GM19438 (cell line): ENCODE data around the gene NUDT3.
"Not testable (repeated sequence)": the region's sequence is repeated elsewhere in the genome, so short reads cannot be mapped to it uniquely, and the experiment has no call there.

ENCODE experiments used
- ATAC-seq: cut with Tn5 transposase; IDR thresholded peaks from one replicate; pipeline ENCODE4 v1.9.1; 2021; ENCODE audit warnings: low read depth; ENCODE audit not compliant: unreplicated experiment

Gene NUDT3

DNA sequence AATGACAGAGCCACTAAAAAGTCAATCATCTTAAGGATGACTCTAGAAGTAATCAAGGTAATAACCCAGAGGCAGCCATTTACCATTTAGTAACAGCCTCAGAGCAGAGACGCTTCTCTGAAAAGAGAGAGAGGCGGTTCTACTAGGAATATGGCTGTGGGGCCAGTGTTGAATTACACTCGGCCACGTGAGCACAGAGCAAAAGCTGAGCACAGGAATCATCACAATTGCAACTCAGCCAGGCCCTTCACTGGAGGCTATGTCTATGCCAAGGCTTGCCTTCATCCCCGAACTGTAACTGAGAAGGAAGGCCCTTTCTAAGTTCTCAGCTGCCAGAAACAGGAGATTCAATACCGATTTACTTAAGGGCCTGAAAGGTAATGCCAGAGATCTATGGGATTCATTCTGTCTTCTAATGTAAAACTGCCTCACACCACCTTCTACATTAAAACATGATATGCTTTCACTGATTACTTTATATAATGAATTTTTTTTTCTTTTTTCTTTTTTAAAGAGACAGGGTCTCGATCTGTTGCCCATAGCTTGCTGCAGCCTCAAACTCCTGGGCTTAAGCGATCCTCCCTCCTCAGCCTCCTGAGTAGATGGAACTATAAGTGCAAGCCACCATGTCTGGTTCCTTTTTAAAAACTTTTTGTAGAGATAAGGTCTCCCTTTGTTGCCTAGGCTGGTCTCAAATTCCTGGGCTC is 67.6 kb downstream of the NUDT3 start:
- ATAC-seq, result no peak

DNA sequence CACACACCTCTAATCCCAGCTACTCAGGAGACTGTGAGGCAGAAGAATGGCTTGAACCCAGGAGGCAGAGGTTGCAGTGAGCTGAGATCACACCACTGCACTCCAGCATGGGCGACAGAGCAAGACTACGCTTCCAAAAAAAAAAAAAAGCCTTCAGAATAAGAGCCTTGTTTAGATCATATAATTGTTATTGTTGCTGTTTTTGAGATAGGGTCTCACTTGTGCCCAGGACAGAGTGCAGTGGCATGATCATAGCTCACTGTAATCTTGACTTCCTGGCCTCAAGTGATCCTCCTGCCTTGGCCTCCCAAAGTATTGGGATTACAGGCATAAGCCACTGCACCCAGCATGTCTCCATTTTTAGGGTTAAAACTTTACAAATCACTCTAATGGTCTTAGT is 68.2 kb downstream of the NUDT3 start:
- not testable (repeated sequence) for ATAC-seq

DNA sequence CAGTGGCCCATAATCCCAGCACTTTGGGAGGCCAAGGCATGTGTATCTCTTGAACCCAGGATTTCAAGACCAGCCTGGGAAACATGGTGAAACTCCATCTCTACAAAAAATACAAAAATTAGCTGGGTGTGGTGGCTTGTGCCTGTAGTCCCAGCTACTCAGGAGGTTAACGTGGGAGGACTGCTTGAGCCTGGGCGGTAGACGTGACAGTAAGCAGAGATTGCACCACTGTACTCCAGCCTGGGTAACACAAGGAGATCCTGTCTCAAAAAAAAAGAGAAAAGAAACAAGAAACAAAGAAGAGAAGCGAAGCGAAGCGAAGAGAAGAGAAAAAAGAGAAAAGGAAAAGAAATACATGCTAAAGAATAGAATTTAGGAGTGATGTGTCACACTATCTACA is 69.2 kb downstream of the NUDT3 start:
- no peak for ATAC-seq

DNA sequence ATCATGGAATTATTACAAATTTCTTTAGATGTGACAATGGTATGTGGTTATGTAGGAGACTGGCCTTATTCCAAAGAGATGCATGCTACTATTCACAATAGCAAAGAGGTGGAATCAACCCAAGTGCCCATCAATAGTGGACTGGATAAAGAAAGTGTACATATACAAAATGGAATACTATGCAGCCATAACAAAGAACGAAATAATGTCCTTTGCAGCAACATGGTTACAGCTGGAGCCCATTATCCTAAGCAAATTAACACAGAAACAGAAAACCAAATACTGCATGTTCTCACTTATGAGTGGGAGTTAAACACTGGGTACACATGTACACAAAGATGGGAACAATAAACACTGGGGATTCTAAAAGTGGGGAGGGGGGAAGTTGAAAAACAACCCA is 69.7 kb downstream of the NUDT3 start:
- no peak for ATAC-seq

DNA sequence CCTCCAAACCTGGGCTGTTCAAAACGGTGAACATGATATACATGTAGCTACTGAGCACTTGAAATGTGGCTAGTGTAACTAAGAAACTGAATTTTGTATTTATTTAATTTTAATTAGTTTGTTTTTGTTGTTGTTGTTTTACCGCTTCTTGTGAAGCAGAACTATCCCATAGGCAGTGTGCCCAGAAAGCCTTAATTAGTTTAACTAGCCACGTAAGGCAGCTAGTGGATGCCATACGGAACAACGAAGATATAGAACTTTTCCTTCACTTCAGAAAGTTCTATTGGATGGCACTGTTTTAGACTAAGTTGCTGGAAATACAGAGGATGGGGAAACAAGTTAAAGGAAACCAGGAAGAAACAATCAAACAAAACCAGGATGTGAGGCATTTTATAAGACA is 70.6 kb downstream of the NUDT3 start:
- ATAC-seq, result no peak

DNA sequence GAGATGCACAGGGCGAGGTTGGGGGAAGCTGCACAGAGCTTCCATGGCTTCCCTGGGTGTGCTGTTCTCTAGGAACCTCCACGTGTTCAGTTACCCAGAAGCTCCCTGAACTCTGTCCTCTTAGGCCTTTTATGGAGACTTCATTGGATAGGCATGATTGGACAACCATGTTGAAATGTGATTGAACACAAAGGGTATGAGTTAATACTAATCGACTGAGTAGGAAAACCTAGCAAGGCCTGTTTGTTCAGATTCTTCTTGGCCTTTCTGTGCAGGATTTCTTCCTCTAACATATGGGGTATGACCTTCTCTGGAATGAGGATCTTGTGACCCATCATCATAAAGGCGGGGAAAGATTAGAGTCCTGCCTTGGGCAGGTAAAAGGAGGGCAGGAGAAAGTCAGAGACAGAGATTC is 73.0 kb downstream of the NUDT3 start:
- no peak for ATAC-seq

DNA sequence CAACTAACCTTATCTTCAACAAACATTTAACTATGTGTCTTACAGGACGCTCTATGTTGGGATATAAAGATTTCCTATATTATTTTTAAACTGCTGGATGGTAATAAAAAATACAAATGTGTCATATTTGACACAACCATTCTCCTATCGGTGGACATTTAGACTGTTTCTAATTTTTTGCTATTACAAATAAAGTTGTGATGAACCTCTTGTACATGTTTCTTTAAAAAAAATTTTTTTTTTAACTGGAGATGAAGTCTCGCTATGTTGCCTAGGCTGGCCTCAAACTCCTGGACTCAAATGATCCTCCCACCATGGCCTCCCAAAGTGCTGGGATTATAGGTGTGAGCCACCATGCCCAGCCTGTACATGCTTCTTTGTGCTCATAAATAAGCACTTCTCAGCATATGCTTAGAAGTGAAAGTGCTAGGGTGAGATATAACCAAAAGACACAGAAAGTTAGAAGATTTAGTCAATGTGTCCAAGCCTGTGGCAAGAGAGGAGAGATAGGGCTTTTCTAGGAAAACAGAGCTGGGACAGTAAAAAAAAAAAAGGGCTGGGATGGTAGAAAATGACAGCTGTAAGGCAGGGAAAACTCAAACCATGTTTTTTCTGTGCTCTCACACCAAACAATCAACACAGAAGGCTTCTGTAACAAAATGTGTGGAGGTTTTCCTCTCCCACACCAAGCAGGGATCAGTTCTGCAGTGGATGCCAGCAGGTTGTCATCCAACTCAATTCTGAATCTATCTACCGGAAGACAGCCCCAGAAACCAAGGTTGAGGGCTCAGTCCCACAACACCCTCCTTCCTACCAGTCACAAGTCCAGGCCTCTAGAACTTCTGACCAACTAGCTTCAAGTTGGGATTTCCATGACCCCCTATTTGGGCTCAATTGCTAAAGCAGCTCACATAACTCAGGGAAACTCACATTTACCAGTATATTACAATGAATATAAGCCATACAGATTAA is 73.7 kb downstream of the NUDT3 start:
- no peak for ATAC-seq

DNA sequence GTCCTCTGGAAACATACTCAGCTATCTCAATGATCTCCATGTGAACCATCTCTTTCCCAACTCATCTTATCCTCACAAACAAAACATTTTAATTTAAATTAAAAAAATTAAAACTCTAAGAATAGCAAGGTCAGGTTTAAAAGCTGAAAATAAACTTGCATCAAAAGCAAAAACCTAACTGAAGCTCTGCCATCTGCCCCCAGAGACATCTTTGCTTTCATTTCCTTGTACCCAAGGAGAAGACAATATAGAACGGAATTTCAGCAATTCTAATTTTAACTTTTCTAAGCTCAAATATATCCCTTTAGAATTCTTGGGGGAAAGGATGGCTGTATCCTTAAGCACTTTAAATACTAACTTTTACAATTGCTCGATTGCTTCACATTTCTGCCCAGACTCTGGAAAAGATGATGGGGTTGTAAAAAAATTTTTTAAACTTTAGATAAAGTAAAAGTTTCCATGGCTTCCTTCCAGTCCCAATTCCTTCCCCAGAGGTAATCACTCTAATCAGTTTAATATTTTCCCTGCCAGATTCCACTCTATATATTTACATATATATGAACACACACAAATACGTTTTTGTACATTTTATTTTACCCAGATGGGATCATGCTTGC is 74.5 kb downstream of the NUDT3 start:
- ATAC-seq, result no peak

DNA sequence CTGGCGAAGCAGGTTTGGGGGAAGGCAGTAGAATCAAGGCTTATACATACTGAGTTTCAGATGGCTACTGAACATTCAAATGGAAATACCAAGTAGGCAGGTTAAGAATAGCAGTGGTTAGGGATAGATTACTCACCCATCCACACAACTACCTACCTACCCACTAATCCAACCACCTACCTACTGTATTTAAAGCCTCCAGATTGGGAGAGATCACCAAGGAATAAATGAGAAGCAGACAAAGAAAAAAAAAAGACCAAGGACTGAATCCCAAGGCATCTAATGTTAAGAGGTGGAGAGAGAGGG is 75.3 kb downstream of the NUDT3 start:
- no peak for ATAC-seq

DNA sequence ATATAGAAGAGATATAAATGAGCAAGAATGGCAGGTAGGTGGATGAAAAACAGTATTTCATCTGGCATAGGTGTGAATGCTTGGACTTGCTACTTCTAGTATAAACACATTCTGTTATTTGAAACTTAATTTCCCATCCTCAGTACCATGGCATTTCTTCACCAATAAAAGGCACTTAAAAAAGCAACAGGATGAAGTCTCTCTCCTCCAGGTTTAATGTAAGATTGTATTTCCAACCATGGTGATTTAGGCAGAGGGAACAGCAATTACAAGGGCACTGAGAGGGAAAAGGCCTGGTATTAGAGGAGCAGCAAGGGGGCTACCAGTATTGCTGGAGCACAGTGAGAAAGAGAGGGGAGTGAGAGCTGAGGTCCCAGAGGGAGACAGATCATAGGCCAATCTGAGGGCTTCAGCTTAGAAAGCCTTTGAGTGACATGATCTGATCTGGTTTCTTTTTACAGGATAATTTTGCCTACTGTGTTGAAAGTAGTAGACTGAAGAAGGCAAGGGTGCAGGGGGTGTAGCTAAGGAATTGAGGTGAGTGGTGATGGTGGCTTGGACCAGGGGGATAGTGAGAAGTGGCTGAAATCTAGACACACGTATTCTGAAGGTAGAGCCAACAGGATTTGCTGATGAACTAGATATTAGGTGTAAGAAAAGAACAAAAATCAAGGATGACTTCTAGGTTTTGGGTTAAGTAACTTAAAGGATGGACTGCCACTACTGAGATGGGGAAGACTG is 75.9 kb downstream of the NUDT3 start:
- ATAC-seq, result no peak

DNA sequence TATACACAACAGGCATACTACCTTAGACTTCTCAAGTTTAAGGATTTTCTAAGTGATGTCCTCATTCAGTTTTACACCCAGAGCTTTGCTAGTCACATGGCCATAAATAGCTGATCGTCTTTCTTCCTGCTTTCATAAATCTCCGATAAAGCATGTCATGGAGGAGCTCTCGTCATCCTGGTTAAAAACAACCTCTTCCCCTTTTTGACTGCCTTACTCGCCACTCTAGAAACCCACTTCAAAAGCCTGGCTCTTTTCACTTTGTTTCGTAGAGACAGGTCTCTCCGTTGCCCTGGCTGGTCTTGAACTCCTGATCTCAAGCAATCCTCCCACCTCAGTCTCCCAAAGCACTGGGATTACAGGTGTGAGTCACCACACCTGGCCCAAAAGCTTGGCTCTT is 76.7 kb downstream of the NUDT3 start:
- no peak for ATAC-seq

DNA sequence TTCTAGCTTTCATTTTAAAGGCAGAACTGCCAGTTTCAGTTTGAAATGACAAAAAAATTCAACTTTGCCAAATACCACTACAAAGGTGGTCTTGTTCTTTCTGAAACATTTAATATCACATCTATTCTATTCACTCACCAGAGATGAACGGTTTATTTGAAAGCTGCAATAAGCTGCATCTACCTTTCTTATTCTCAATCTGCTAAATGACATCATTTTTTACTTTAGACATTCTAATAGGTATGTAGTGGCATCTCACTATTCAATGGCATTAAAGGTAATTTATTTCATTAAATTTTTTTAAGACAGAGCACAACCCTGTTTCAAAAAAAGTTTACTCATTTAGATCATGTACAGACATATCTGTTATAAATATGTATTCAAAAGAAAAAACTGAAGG is 77.2 kb downstream of the NUDT3 start:
- no peak for ATAC-seq

DNA sequence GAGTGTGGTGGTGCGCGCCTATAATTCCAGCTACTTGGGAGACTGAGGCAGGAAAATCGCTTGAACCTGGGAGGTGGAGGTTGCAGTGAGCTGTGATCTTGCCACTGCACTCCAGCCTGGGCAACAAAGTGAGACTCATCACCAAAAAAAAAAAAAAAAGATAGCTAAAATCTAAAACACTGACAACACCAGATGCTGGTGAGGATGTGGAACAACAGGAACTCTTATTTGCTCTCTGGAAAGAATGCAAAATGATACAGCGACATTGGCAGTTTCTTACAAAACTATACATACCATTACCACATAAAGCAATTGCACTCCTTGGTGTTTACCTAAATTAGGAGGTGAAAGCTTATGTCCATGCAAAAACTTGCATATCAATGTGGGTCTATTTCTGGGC is 80.2 kb downstream of the NUDT3 start:
- no peak for ATAC-seq

DNA sequence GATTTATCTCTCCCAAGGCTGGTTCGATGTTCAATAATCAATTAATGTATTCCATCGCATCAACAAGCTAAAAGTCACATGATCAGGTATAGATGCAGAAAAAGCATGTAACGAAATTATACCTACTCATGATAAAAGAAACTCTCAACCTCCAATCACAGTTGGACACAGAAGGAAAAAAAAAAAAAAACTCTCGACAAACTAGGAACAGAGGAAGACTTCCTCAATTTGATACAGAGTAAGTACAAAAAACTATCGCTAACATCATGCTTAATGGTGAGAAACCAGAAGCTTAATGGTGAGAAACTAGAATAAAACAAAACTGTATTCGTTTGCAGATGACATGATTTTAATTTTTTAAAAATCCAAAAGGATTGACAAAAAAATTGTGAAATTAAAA is 81.7 kb downstream of the NUDT3 start:
- no peak for ATAC-seq

DNA sequence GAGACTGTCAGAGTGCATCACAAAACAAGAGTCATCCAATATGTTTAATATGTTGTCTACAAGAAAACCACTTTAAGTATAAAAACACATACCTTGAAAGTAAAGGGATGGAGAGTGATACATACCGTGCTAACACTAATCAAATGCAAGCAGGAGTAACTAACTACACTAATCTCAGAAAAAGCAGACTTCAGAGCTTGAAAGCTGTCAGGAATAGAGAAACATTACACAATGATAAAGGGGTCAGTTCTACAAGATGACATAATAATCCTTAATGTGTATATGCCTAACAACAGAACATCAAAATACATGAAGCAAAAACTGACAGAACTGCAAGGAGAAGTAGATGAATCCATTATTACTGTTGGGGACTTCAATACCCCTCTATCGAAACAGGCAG is 84.0 kb downstream of the NUDT3 start:
- ATAC-seq, result no peak

DNA sequence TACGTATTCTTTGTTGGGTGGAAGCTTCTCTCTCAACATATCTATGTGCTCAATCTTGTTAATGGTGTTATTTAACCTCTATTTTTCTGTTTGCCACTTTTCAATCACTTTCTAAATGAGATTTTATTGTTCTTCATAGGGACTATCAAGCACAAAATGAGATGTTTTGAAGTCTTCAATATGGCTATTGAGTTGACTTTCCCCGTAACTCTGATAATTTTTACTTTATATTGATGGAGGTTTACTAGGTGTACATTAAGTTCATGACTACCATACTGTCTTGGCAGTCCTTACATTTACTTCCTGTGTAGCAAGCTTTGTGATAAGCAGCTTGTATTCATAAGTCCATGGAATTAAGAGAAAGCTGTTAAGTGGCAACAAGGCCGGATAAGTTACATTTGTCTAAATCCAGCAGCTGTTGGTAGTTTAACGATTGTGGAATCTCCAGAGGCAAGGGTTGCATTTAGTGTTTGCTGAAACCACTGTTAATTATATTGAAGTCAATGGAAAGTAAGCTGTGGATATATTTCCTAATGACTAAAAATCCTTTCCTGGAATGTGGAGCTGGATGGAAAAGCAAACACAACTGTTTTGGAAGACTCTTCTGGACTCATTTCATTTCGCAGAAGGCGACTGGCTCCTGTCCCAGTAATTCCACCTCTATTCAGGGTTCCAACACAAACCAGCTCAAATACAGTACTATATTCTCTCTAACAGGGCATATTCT is 86.3 kb downstream of the NUDT3 start:
- no peak for ATAC-seq

DNA sequence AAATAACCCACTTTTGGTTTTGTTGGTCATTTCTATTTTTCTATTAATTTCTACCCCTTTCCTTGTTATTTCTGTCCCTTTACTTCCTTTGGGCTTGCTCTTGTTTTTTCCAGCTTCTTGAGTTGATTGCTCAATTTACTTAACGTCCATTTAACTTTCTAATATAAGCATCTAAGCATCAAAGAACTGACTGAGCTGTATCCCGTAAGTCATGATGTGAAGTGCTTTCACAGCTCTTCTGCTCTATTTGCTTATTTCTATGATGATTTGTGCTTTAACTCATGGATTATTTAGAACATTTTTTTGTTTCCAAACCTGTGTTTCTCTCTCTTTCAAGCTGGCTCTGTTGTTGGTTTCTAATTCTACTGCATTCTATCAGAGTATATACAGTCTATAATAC is 87.0 kb downstream of the NUDT3 start:
- ATAC-seq, result no peak

DNA sequence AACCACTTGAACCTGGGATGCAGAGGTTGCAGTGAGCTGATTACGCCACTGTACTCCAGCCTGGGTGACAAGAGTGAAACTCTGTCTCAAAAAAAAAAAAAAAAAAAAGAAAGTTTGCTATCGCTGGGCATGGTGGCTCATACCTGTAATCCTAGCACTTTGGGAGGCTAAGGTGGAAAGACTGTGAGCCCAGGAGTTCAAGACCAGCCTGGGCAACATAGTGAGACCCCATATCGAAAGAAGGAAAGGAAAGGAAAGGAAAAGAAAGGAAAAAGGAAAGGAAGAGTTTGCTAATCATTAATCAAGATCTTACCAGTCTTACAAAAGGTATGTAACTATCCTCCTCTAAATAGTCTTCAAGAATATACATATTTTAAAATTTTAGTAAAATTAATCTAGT is 88.3 kb downstream of the NUDT3 start:
- ATAC-seq, result no peak

DNA sequence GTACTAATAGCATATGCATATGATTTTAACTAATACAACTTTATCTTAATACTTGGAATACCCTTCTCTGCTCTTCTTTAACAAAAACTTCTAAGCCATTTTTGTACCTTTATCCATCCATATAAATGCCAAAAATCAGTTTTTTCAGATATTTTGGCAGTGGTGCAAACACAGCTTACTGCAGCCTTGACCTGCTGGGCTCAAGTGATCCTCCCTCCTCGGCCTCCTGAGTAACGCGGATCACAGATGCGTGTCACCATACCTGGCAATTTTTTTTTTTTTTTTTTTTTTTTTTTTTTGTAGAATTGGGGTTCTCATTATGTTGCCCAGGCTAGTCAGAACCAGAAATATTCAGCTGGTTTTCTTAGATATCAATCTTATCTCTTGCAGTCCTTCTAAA is 89.5 kb downstream of the NUDT3 start:
- ATAC-seq, result no peak

DNA sequence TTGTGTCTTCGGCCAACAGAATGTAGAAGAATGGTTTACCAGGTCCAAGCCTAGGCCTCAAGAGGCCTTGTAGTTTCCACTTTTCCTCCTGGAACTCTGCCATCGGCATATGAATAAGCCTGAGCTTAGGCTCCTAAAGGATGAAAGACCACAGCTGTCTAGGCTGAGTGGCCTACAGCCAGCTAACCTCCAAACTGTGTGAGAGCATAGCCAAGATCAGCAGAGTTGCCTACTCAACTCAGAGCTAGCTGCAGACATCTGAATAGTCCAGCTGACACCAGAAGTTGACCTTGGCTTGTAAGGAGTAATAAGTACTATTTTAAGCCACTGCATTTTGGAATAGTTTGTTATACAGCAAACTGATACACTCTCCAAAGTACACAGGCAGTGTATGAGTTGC is 91.1 kb downstream of the NUDT3 start:
- ATAC-seq, result no peak
